ENCODE results near the gene MKRN2. TPM values are rescaled to one million over a fixed set of nuclear protein-coding genes. Genes with fewer than 3 reads are reported as not detected.

The MKRN2 gene
- total and polyA plus RNA-seq, 2 of the 13 experiments (the other 11 are each of a cell fraction or from before 2014, with no cell fraction given) = 25.5 to 34.3 TPM

DNA sequence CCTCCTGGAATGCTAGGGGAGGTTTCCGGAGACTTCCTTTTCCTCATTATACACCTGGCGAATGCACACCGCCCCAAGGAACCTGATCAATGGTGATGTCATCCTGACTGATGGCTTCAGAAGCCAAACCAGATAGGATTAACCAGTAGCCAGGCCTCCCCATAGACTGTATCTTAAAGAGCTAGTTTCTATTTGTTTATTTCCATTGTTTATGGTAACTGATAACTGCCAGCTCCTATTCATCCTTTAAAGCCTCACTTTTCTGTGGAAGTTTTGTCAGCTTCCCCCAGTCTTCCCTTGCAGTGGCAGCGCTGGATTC is 11.5 kb upstream of the MKRN2 start, which contains the start of gene MKRN2OS:
MKRN2OS (minus strand) TSS at position 27 of the 319 bp plus-strand sequence. CDS start 35 bp downstream, outside the sequence.
- Histone ChIP-seq H3K79me2 (ENCODE audit: insufficient read depth, low read length) (no peaks in the 10 kb centered on the region), H3K4me2 (ENCODE audit: low read depth, low read length) (peak within 1 kb of the TSS; percentile 18; the same call in 1 of the 2 replicates), H3K9me3 (ENCODE audit: low read length) (no peaks in the 10 kb centered on the region), H4K20me1 (ENCODE audit: insufficient read depth, low read length) (no peaks in the 10 kb centered on the region), H3K27me3 (ENCODE audit: control insufficient read depth in 1 of 2, insufficient read depth in 2 of 2, low read length in 2 of 2) (no peaks in the 10 kb centered on the region), H3K9ac (ENCODE audit: insufficient read depth, low read depth, low read length) (no peak within 1 kb of the TSS), H3K36me3 (replicated peaks in 1 of 2; ENCODE audit: control insufficient read depth in 1 of 2, insufficient read depth in 2 of 2, low read length in 2 of 2) (0 out of 5 replicates have a peak, but pooled peaks cover 0 to under 1% of the 10 kb centered on the region in 2 experiments), H3K4me1 (ENCODE audit: insufficient read depth, low read length) (peaks cover 5% of the 10 kb centered on the region; the same call in 1 of the 2 replicates), H3K27ac (ENCODE audit: extremely low read length, insufficient read depth, low read length) (no peak within 1 kb of the TSS), H2AFZ (ENCODE audit: low read length) (no peak within 1 kb of the TSS), H3K4me3 (replicated peaks in 1 of 3; ENCODE audit: insufficient read depth in 1 of 3, low read depth in 2 of 3, low read length in 3 of 3) (no peak within 1 kb of the TSS)
- POLR2A ChIA-PET = no interaction called here
- FAIRE-seq (no peak), ATAC-seq (peak; percentile 37; the same call in 2 of the 3 replicates), DNase-seq (ENCODE audit: low spot score) (no peak)
- intact Hi-C loops (cut with micrococcal nuclease; ENCODE audit: unreplicated experiment) = no loop called here
- 72% methylated on average over 1 of the region's 4 CpGs for WGBS (ENCODE audit: low lambda C conversion rate)
- BruUV-seq (replicated peaks) = no TSS peak
- CTCF ChIA-PET (ENCODE audit: low intra/inter-chr PET ratio, low total read pairs) = no interaction called here
- in situ Hi-C loops (cut with HindIII; ENCODE audit: extremely low pct_ligation_motif_present, low pct_unique_long_range_greater_than_20kb) = no loop called here
- TF ChIP-seq ZNF629 (CRISPR knock-in tag; conservative IDR thresholded peaks at IDR 0.05) (no peak), ATF7 (IDR thresholded peaks at IDR 0.05) (peak; percentile 41; the same call in 1 of the 2 replicates), ATF7 (CRISPR knock-in tag; IDR thresholded peaks at IDR 0.05) (no peak)

DNA sequence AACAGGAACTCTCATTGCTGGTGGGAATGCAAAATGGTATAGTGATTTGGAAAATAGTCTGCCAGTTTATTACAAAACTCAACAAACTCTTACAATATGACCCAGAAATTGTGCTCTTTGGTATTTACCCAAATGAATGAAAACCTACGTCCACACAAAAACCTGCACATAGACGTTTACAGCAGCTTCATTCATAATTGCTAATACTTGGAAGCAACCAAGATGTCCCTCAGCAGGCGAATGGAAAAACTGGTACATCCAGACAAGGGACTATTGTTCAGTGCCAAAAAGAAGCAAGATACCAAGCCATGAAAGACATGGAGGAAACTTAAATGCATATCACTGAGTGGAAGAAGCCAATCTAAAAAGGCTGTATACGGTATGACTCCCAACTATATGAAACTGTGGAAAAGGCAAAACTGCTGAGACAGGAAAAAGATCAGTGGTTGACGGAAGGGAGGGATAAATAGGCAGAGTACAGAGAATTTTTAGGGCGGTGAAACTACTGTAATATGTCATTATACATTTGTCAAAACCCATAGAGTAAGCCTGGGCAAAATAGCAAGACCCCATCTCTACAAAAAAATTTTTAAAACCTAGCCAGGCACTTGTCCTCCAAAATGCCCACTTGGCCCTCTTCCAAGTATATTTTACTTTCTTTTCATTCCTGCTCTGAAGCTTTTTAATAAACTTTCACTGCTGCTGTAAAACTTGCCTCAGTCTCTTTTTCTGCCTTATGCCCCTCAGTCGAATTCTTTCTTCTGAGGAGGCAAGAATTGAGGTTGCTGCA is 6.7 kb upstream of the MKRN2 start:
- no peaks in the 10 kb centered on the region for H4K20me1 ChIP-seq (ENCODE audit: insufficient read depth, low read length)
- peaks cover 14% of the 10 kb centered on the region for H3K4me1 ChIP-seq (ENCODE audit: insufficient read depth, low read length)
- intact Hi-C loops (cut with micrococcal nuclease; ENCODE audit: unreplicated experiment) (no loop called here), in situ Hi-C loops (cut with HindIII; ENCODE audit: extremely low pct_ligation_motif_present, low pct_unique_long_range_greater_than_20kb) (no loop called here)
- no peak overlapping the region for H2AFZ ChIP-seq (ENCODE audit: low read length)
- peak; percentile 78 for TF ChIP-seq MAFF (IDR thresholded peaks at IDR 0.05; ENCODE audit: low read depth, low read length)
- peak; percentile 60 for TF ChIP-seq ZNF121 (CRISPR knock-in tag; IDR thresholded peaks at IDR 0.05)
- TF ChIP-seq, protein P1, sequence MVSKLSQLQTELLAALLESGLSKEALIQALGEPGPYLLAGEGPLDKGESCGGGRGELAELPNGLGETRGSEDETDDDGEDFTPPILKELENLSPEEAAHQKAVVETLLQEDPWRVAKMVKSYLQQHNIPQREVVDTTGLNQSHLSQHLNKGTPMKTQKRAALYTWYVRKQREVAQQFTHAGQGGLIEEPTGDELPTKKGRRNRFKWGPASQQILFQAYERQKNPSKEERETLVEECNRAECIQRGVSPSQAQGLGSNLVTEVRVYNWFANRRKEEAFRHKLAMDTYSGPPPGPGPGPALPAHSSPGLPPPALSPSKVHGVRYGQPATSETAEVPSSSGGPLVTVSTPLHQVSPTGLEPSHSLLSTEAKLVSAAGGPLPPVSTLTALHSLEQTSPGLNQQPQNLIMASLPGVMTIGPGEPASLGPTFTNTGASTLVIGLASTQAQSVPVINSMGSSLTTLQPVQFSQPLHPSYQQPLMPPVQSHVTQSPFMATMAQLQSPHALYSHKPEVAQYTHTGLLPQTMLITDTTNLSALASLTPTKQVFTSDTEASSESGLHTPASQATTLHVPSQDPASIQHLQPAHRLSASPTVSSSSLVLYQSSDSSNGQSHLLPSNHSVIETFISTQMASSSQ (IDR thresholded peaks at IDR 0.05; ENCODE audit: low read depth) = no peak
- TF ChIP-seq, protein P1 (CRISPR knock-in tag; IDR thresholded peaks at IDR 0.05; ENCODE audit: borderline replicate concordance) = no peak
- TF ChIP-seq MAFK (conservative IDR thresholded peaks at IDR 0.05 in 1 of 2, IDR thresholded peaks at IDR 0.05 in 1 of 2; ENCODE audit: low read length in 2 of 2) = peak; percentile 72 to 89
- TF ChIP-seq NFE2L2 (IDR thresholded peaks at IDR 0.05; ENCODE audit: low read length) = no peak
- no peak for TF ChIP-seq ZNF674 (CRISPR knock-in tag; IDR thresholded peaks at IDR 0.05; ENCODE audit: low read depth)
- FAIRE-seq = no peak
- H3K4me2 ChIP-seq (ENCODE audit: low read depth, low read length) = peak overlapping the region; percentile 70
- no TSS peak for BruUV-seq (replicated peaks)
- WGBS (ENCODE audit: low lambda C conversion rate) = 32% methylated on average over 7 of the region's 7 CpGs
- peak overlapping the region in 1 of 3 experiments; percentile 42; a peak in 2 of 6 replicates for H3K4me3 ChIP-seq (replicated peaks in 1 of 3; ENCODE audit: insufficient read depth in 1 of 3, low read depth in 2 of 3, low read length in 3 of 3)
- H3K27me3 ChIP-seq (ENCODE audit: control insufficient read depth in 1 of 2, insufficient read depth in 2 of 2, low read length in 2 of 2) = no peaks in the 10 kb centered on the region
- no peaks in the 10 kb centered on the region for H3K36me3 ChIP-seq (replicated peaks in 1 of 2; ENCODE audit: control insufficient read depth in 1 of 2, insufficient read depth in 2 of 2, low read length in 2 of 2)
- CTCF ChIA-PET (ENCODE audit: low intra/inter-chr PET ratio, low total read pairs) = no interaction called here
- no peaks in the 10 kb centered on the region for H3K9me3 ChIP-seq (ENCODE audit: low read length)
- no peak for ATAC-seq
- POLR2A ChIA-PET = no interaction called here
- no peak for DNase-seq (ENCODE audit: low spot score)
- no peak overlapping the region for H3K9ac ChIP-seq (ENCODE audit: insufficient read depth, low read depth, low read length)
- H3K27ac ChIP-seq (ENCODE audit: extremely low read length, insufficient read depth, low read length) = no peak overlapping the region
- no peaks in the 10 kb centered on the region for H3K79me2 ChIP-seq (ENCODE audit: insufficient read depth, low read length)
